B cell (primary cell): Measurements from ENCODE around the gene NDUFS6. TPM values are rescaled to one million over a fixed set of nuclear protein-coding genes. Genes with fewer than 3 reads are reported as not detected.

Experiments
- ATAC-seq: fragments of 200-7000 bp; cut with Tn5 transposase; one replicate; pipeline ENCODE4 v1.10.0; 2021; ENCODE audit warnings: low read depth, mild to moderate bottlenecking, moderate number of reproducible peaks, moderate library complexity
- CTCF ChIA-PET: fragments of 350-600 bp; sonication (Branson Sonifier 250); formaldehyde crosslinking; loops from one replicate; lab custom pipeline; 2021; ENCODE audit warnings: antibody characterized with exemption, inconsistent platforms; lab: Charles Lee
- POLR2A ChIA-PET: fragments of 350-600 bp; sonication (Branson Sonifier 250); formaldehyde crosslinking; loops from one replicate; lab custom pipeline; 2021; ENCODE audit warnings: antibody characterized with exemption; lab: Charles Lee
- DNase-seq: peaks from one replicate; pipeline ENCODE4 v3.0.0; 2013
- H2AFZ ChIP-seq: 2 replicates; pipeline ENCODE4 v1.6.1; 2012; ENCODE audit warnings: mild to moderate bottlenecking, low read depth, low read length; ENCODE audit not compliant: insufficient read depth, poor library complexity, severe bottlenecking
- H3K27ac ChIP-seq, 2 donors: 1 replicate in 1 of 2; 2 replicates in 1 of 2; pipeline ENCODE4 v1.5.1; 2012 to 2013; ENCODE audit warnings: low read length in 2 of 2, mild to moderate bottlenecking in 2 of 2, moderate library complexity in 1 of 2
- H3K27me3 ChIP-seq, 4 experiments: fragments of 200-600 bp in 1 of 4; sonication (generic) in 1 of 4; replicated peaks in 1 of 4; 1 replicate in 2 of 4; 2 replicates in 2 of 4; pipeline versions ENCODE4 v1.6.1 to v1.7.0; 2013 to 2016; ENCODE audit warnings: low read length in 3 of 4, mild to moderate bottlenecking in 2 of 4, mixed read lengths in 1 of 4, moderate library complexity in 1 of 4; ENCODE audit not compliant: insufficient read depth in 4 of 4, control insufficient read depth in 3 of 4; ENCODE audit errors: control extremely low read depth in 1 of 4
- H3K36me3 ChIP-seq, 2 experiments: replicated peaks in 1 of 2; 1 replicate in 1 of 2; 2 replicates in 1 of 2; pipeline versions ENCODE4 v1.6.1 to v1.7.1; 2013; ENCODE audit warnings: low read length in 1 of 2; ENCODE audit not compliant: insufficient read depth in 2 of 2, control insufficient read depth in 1 of 2; ENCODE audit errors: control extremely low read depth in 1 of 2, extremely low read depth in 1 of 2
- H3K4me1 ChIP-seq, 2 donors: fragments of 200-600 bp in 1 of 2; sonication (generic) in 1 of 2; 1 replicate in 1 of 2; 2 replicates in 1 of 2; pipeline versions ENCODE4 v1.5.1 to v1.6.1; 2013 to 2017; ENCODE audit warnings: low read length in 2 of 2; ENCODE audit not compliant: control insufficient read depth in 2 of 2, insufficient read depth in 2 of 2
- H3K4me2 ChIP-seq: replicated peaks from 2 replicates; pipeline ENCODE3; 2012; ENCODE audit warnings: mild to moderate bottlenecking, low read depth, low read length; ENCODE audit not compliant: poor library complexity, severe bottlenecking
- H3K4me3 ChIP-seq, 5 experiments: fragments of 200-600 bp in 1 of 5; sonication (generic) in 1 of 5; 1 replicate in 3 of 5; 2 replicates in 2 of 5; pipeline versions ENCODE4 v1.5.1 to v1.7.0; 2011 to 2016; ENCODE audit warnings: low read length in 4 of 5, mild to moderate bottlenecking in 4 of 5, low read depth in 2 of 5, control low read depth in 1 of 5, moderate library complexity in 1 of 5; ENCODE audit not compliant: insufficient read depth in 1 of 5; ENCODE audit errors: control extremely low read depth in 1 of 5, extremely low read depth in 1 of 5
- H3K79me2 ChIP-seq: fragments of 200-600 bp; sonication (generic); one replicate; pipeline ENCODE4 v1.6.0; 2016; ENCODE audit warnings: low read length; ENCODE audit not compliant: control insufficient read depth, insufficient read depth
- H3K9ac ChIP-seq: fragments of 200-600 bp; sonication (generic); 2 replicates; pipeline ENCODE4 v1.6.1; 2017; ENCODE audit warnings: mild to moderate bottlenecking, low read length, moderate library complexity
- H3K9me3 ChIP-seq, 3 donors: one replicate each; pipeline versions ENCODE4 v1.6.1 to v1.7.1; 2013; ENCODE audit warnings: low read length in 2 of 3; ENCODE audit not compliant: control insufficient read depth in 2 of 3, insufficient read depth in 1 of 3; ENCODE audit errors: control extremely low read depth in 1 of 3
- H4K20me1 ChIP-seq: 2 replicates; pipeline ENCODE4 v1.6.0; 2012; ENCODE audit warnings: mild to moderate bottlenecking, low read length; ENCODE audit not compliant: insufficient read depth, control insufficient read depth, poor library complexity, severe bottlenecking
- H3K27ac Mint-ChIP-seq: one replicate; pipeline ENCODE4 v1.8.0; 2021; ENCODE audit warnings: mixed read lengths
- H3K27me3 Mint-ChIP-seq: one replicate; pipeline ENCODE4 v1.8.0; 2021; ENCODE audit warnings: mixed read lengths
- H3K4me1 Mint-ChIP-seq: one replicate; pipeline ENCODE4 v1.8.0; 2021; ENCODE audit warnings: mixed read lengths
- H3K4me3 Mint-ChIP-seq: one replicate; pipeline ENCODE4 v1.8.0; 2021; ENCODE audit warnings: mixed read lengths
- H3K9me3 Mint-ChIP-seq: one replicate; pipeline ENCODE4 v1.8.0; 2022; ENCODE audit warnings: mixed read lengths; ENCODE audit not compliant: insufficient read depth
- EZH2 ChIP-seq: IDR thresholded peaks from 2 replicates; pipeline ENCODE4 v1.6.1; 2012; ENCODE audit warnings: borderline replicate concordance, low read depth, mild to moderate bottlenecking, moderate library complexity, low read length; ENCODE audit not compliant: insufficient read depth, poor library complexity, severe bottlenecking
- WGBS: methylation state at CpG from one replicate; pipeline ENCODE4 v1.1.5; 2013; ENCODE audit warnings: missing lambda C conversion rate; ENCODE audit not compliant: insufficient coverage; 5-methylcytosine and 5-hydroxymethylcytosine counted together
- intact Hi-C: fragments of 100-400 bp; cut with micrococcal nuclease; formaldehyde crosslinking; loops from one replicate; pipeline ENCODE4 v1.10.0; 2022
- polyA plus RNA-seq: library from polyadenylated mRNA; depleted of rRNA; stranded (reverse); fragments of >200 nt; gene quantifications from 2 replicates; pipeline ENCODE4 v1.2.3, GENCODE V29; 2012
- total RNA-seq, 2 donors: library from RNA; stranded (reverse); fragments of 120-200 nt in 1 of 2; gene quantifications; 1 replicate in 1 of 2; 2 replicates in 1 of 2; pipeline versions ENCODE4 v1.2.3 to v1.2.4, GENCODE V29; 2013 to 2022
- TF ChIP-seq, protein P1 (sequence below): fragments of 200-600 bp; IDR thresholded peaks from one replicate; pipeline ENCODE4 v1.8.0; 2022; ENCODE audit warnings: antibody characterized with exemption, mild to moderate bottlenecking

NDUFS6 gene
- total and polyA plus RNA-seq, 2 donors (not counting 1 experiment from before 2014, with no cell fraction given): 16.9 to 18.0 TPM

DNA sequence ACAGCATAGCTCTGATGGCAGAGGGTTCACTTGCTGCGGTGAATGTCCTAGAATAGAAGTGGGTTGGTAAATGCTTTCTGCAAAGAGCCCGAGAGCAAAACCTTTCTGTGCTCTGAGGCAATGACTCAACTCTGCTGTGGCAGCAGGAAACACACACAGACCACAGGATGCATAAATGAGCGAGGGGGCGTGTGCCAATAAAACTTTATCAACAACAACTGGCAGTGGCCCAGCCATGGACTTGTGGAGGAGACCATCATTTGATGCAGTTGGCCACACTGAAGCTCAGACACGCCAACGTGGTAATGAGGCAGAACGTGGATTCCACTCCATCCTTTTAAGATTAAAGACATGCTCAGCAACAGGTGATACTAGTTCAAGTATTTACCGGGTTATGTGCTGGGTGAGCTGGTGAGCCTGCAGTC, 8.4 kb upstream of the NDUFS6 start:
- peak overlapping the region; percentile 23 to 52 for H3K27ac ChIP-seq
- ATAC-seq: peak; percentile 93
- 33% methylated on average over 4 of the region's 8 CpGs for WGBS
- H3K9me3 ChIP-seq: peaks cover 0 to 3% (median 0%) of the 10 kb centered on the region in 3 donors
- Mint-ChIP-seq H3K4me1 (peaks cover 27% of the 10 kb centered on the region), H3K27ac (peak overlapping the region; percentile 81), H3K4me3 (peak overlapping the region; percentile 42), H3K9me3 (no peaks in the 10 kb centered on the region), H3K27me3 (peaks cover 1% of the 10 kb centered on the region)
- H3K4me2 ChIP-seq: peak overlapping the region; percentile 43
- no peaks in the 10 kb centered on the region for H3K27me3 ChIP-seq
- peak overlapping the region; percentile 28 for H3K9ac ChIP-seq
- ChIA-PET CTCF (interaction anchor here (1.0 kb wide), 1 partner anchor 10 kb away, joined by 3 read pairs; no protein-coding TSS in a partner anchor), POLR2A (no interaction called here)
- H3K4me3 ChIP-seq: peak overlapping the region in 1 of 5 experiments; percentile 7
- H3K79me2 ChIP-seq: peaks cover 16% of the 10 kb centered on the region
- TF ChIP-seq, protein P1, sequence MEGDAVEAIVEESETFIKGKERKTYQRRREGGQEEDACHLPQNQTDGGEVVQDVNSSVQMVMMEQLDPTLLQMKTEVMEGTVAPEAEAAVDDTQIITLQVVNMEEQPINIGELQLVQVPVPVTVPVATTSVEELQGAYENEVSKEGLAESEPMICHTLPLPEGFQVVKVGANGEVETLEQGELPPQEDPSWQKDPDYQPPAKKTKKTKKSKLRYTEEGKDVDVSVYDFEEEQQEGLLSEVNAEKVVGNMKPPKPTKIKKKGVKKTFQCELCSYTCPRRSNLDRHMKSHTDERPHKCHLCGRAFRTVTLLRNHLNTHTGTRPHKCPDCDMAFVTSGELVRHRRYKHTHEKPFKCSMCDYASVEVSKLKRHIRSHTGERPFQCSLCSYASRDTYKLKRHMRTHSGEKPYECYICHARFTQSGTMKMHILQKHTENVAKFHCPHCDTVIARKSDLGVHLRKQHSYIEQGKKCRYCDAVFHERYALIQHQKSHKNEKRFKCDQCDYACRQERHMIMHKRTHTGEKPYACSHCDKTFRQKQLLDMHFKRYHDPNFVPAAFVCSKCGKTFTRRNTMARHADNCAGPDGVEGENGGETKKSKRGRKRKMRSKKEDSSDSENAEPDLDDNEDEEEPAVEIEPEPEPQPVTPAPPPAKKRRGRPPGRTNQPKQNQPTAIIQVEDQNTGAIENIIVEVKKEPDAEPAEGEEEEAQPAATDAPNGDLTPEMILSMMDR: no peak
- no peak for TF ChIP-seq EZH2
- H3K4me1 ChIP-seq: peaks cover 0 to 14% of the 10 kb centered on the region in 2 donors
- peak; percentile 50 for DNase-seq
- H4K20me1 ChIP-seq: no peaks in the 10 kb centered on the region
- H2AFZ ChIP-seq: peak overlapping the region; percentile 41
- peaks cover 0 to 16% of the 10 kb centered on the region in 2 experiments for H3K36me3 ChIP-seq
- intact Hi-C loops: no loop called here

DNA sequence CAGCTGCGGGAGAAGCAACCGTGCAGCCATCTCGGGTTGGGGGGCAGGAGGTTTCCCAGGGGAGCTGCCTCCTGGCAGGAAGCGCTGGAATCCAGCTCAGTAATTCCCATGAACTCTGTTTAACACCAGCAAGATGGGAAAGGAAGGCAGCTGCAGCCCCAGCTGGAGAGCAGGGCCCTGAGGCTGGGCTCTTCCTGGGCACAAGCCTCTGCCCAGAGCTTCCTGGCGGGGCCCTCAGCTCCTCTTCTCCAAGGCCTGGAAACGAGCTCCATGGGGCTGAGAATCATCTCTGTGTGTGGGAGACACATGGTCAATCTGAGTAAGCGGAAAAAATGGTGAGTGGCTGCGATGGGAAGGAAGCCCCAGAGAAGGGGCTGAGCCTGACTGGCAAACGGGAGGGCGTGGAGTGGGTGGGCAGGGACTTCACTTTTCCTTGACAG, 7.9 kb upstream of the NDUFS6 start:
- Histone ChIP-seq H3K27me3 (no peaks in the 10 kb centered on the region), H4K20me1 (no peaks in the 10 kb centered on the region), H3K4me3 (peak overlapping the region in 1 of 5 experiments; percentile 7), H3K79me2 (peaks cover 19% of the 10 kb centered on the region), H3K36me3 (peaks cover 0 to 19% of the 10 kb centered on the region in 2 experiments), H3K4me1 (peaks cover 0 to 16% of the 10 kb centered on the region in 2 donors), H3K9ac (peak overlapping the region; percentile 28), H3K9me3 (peaks cover 0 to 3% (median 0%) of the 10 kb centered on the region in 3 donors), H3K4me2 (peak overlapping the region; percentile 43), H2AFZ (peak overlapping the region; percentile 41), H3K27ac (peak overlapping the region in 1 of 2 donors; percentile 23)
- no peak for ATAC-seq
- DNase-seq: no peak
- Mint-ChIP-seq H3K27ac (peak overlapping the region; percentile 81), H3K27me3 (no peaks in the 10 kb centered on the region), H3K9me3 (no peaks in the 10 kb centered on the region), H3K4me1 (peaks cover 31% of the 10 kb centered on the region), H3K4me3 (peak overlapping the region; percentile 42)
- CTCF ChIA-PET: interaction anchor here (1.0 kb wide), 1 partner anchor 10 kb away, joined by 3 read pairs; no protein-coding TSS in a partner anchor
- no peak for TF ChIP-seq EZH2
- TF ChIP-seq, protein P1: no peak
- intact Hi-C loops: no loop called here
- POLR2A ChIA-PET: no interaction called here
- WGBS: 72% methylated on average over 8 of the region's 10 CpGs
